HepG2 (cell line): Measurements from ENCODE around the gene EPB41L3. TPM values are rescaled to one million over a fixed set of nuclear protein-coding genes. Genes with fewer than 3 reads are reported as not detected.

Source experiments
- ATAC-seq: fragments of 200-7000 bp; cut with Tn5 transposase; 3 replicates; pipeline ENCODE4 v1.9.1; 2020; ENCODE audit warnings: mild to moderate bottlenecking, moderate library complexity
- BruUV-seq: library from RNA; stranded (reverse); fragments of 400-500 nt; replicated peaks from 2 replicates; lab custom pipeline; 2021; lab: Mats Ljungman, UMichigan
- CTCF ChIA-PET: fragments of 300-600 bp; formaldehyde crosslinking; extraction: SDS; loops from one replicate; lab custom pipeline; 2021; ENCODE audit warnings: low total read pairs, inconsistent platforms, low intra/inter-chr PET ratio; lab: Yijun Ruan, JAX
- POLR2A ChIA-PET: fragments of 350-600 bp; sonication (Branson Sonifier 250); formaldehyde crosslinking; loops from one replicate; lab custom pipeline; 2020; ENCODE audit warnings: antibody characterized with exemption, inconsistent platforms; lab: Yijun Ruan, JAX
- DNase-seq: peaks from one replicate; pipeline ENCODE4 v3.0.0-alpha.2; 2015; ENCODE audit warnings: low spot score
- FAIRE-seq: peaks from 3 replicates; lab custom pipeline; 2011; peaks lifted over from hg19 to GRCh38; lab: Jason Lieb, UNC
- H2AFZ ChIP-seq: one replicate; pipeline ENCODE4 v1.6.1; 2011; ENCODE audit warnings: low read length, inconsistent platforms
- H3K27ac ChIP-seq: fragments of 300-600 bp; 3 replicates; pipeline ENCODE4 v1.8.0; 2011; ENCODE audit warnings: mixed run types, mild to moderate bottlenecking, mixed read lengths, low read length, inconsistent platforms; ENCODE audit not compliant: insufficient read depth; ENCODE audit errors: extremely low read length
- H3K27me3 ChIP-seq, 2 experiments: fragments of 200-600 bp in 1 of 2; 2 replicates in 1 of 2; 3 replicates in 1 of 2; pipeline versions ENCODE4 v1.6.0 to v1.8.0; 2011; ENCODE audit warnings: low read length in 2 of 2, mild to moderate bottlenecking in 2 of 2, moderate library complexity in 2 of 2, inconsistent platforms in 1 of 2; ENCODE audit not compliant: insufficient read depth in 2 of 2, control insufficient read depth in 1 of 2
- H3K36me3 ChIP-seq, 2 experiments: fragments of 200-600 bp in 1 of 2; replicated peaks in 1 of 2; 2 replicates in 1 of 2; 3 replicates in 1 of 2; pipeline versions ENCODE4 v1.5.1 to v1.8.0; 2011; ENCODE audit warnings: low read length in 2 of 2, inconsistent platforms in 1 of 2; ENCODE audit not compliant: insufficient read depth in 2 of 2, control insufficient read depth in 1 of 2
- H3K4me1 ChIP-seq: 2 replicates; pipeline ENCODE4 v1.5.1; 2012; ENCODE audit warnings: low read length, inconsistent platforms; ENCODE audit not compliant: insufficient read depth
- H3K4me2 ChIP-seq: 2 replicates; pipeline ENCODE4 v1.6.0; 2011; ENCODE audit warnings: low read depth, low read length, inconsistent platforms
- H3K4me3 ChIP-seq, 3 experiments: fragments of 200-600 bp in 1 of 3; sonication (generic), shearing (Covaris generic) in 1 of 3; replicated peaks in 1 of 3; 2 replicates each; pipeline ENCODE4 v1.5.1; 2011 to 2016; ENCODE audit warnings: low read length in 3 of 3, inconsistent platforms in 2 of 3, low read depth in 2 of 3, mild to moderate bottlenecking in 2 of 3, control low read depth in 1 of 3, mixed read lengths in 1 of 3; ENCODE audit not compliant: insufficient read depth in 1 of 3
- H3K79me2 ChIP-seq: one replicate; pipeline ENCODE4 v1.6.1; 2011; ENCODE audit warnings: low read length, inconsistent platforms; ENCODE audit not compliant: insufficient read depth
- H3K9ac ChIP-seq: 2 replicates; pipeline ENCODE4 v1.6.0; 2011; ENCODE audit warnings: mild to moderate bottlenecking, low read depth, low read length, inconsistent platforms; ENCODE audit not compliant: insufficient read depth
- H3K9me3 ChIP-seq: 2 replicates; pipeline ENCODE4 v1.5.1; 2012; ENCODE audit warnings: mild to moderate bottlenecking, low read length
- H4K20me1 ChIP-seq: 2 replicates; pipeline ENCODE4 v1.6.0; 2011; ENCODE audit warnings: inconsistent platforms, mild to moderate bottlenecking, low read length, moderate library complexity; ENCODE audit not compliant: insufficient read depth
- CHD2 ChIP-seq: IDR thresholded peaks from 2 replicates; pipeline ENCODE4 v1.6.1; 2011; ENCODE audit warnings: low read depth, low read length, improper control_type of control experiment
- FOXC1 ChIP-seq: sonication (generic); formaldehyde crosslinking; IDR thresholded peaks from 2 replicates; pipeline ENCODE4 v1.8.0; 2022; ENCODE audit warnings: mild to moderate bottlenecking, missing genetic modification reagents, borderline replicate concordance
- HDAC6 ChIP-seq: fragments of 200-600 bp; sonication (generic); IDR thresholded peaks from 2 replicates; pipeline ENCODE4 v1.7.0; 2017; ENCODE audit warnings: mild to moderate bottlenecking, antibody characterized with exemption, low read length, low read depth
- NR3C1 ChIP-seq: sonication (generic); formaldehyde crosslinking; IDR thresholded peaks from 2 replicates; pipeline ENCODE4 v1.4.0; 2020; ENCODE audit warnings: missing genetic modification reagents
- PCBP1 ChIP-seq: fragments of 200-400 bp; formaldehyde crosslinking; IDR thresholded peaks from 2 replicates; pipeline ENCODE4 v1.6.1; 2017; ENCODE audit warnings: mild to moderate bottlenecking, low read depth, low read length, borderline replicate concordance
- SNRNP70 ChIP-seq: fragments of 200-400 bp; formaldehyde crosslinking; IDR thresholded peaks from 2 replicates; pipeline ENCODE4 v1.6.1; 2017; ENCODE audit warnings: mild to moderate bottlenecking, low read depth, low read length, moderate library complexity
- TCF12 ChIP-seq, 2 experiments: fragments of 450-650 bp in 1 of 2; sonication (generic) in 1 of 2; formaldehyde crosslinking in 1 of 2; IDR thresholded peaks; 2 replicates each; pipeline versions ENCODE4 v1.6.1 to v1.8.0; 2017 to 2022; ENCODE audit warnings: antibody characterized with exemption in 1 of 2, mild to moderate bottlenecking in 1 of 2, missing genetic modification reagents in 1 of 2, moderate library complexity in 1 of 2
- ZNF224 ChIP-seq: sonication (generic); formaldehyde crosslinking; IDR thresholded peaks from 2 replicates; pipeline ENCODE4 v1.5.0; 2020; ENCODE audit warnings: mild to moderate bottlenecking, missing genetic modification reagents
- ZNF234 ChIP-seq: sonication (generic); formaldehyde crosslinking; conservative IDR thresholded peaks from 2 replicates; pipeline ENCODE4 v1.5.1; 2020; ENCODE audit warnings: mild to moderate bottlenecking, missing genetic modification reagents
- ZNF547 ChIP-seq: sonication (generic); formaldehyde crosslinking; IDR thresholded peaks from 2 replicates; pipeline ENCODE4 v1.5.1; 2020; ENCODE audit warnings: mild to moderate bottlenecking, missing genetic modification reagents
- ZNF556 ChIP-seq: sonication (generic); formaldehyde crosslinking; IDR thresholded peaks from 2 replicates; pipeline ENCODE4 v1.4.0; 2020; ENCODE audit warnings: mild to moderate bottlenecking, missing genetic modification reagents, borderline replicate concordance
- ZNF788 ChIP-seq: sonication (generic); formaldehyde crosslinking; IDR thresholded peaks from 2 replicates; pipeline ENCODE4 v1.5.0; 2020; ENCODE audit warnings: mild to moderate bottlenecking, missing genetic modification reagents, borderline replicate concordance
- ZNF891 ChIP-seq: sonication (generic); formaldehyde crosslinking; IDR thresholded peaks from 2 replicates; pipeline ENCODE4 v1.5.0; 2020; ENCODE audit warnings: mild to moderate bottlenecking, missing genetic modification reagents
- WGBS: methylation state at CpG from one replicate; pipeline ENCODE4 v1.1.6; 2017; ENCODE audit warnings: low lambda C conversion rate; 5-methylcytosine and 5-hydroxymethylcytosine counted together
- in situ Hi-C: cut with HindIII; loops from 2 replicates; pipeline ENCODE4 v1.10.0; 2017; ENCODE audit warnings: low pct_unique_long_range_greater_than_20kb; ENCODE audit not compliant: extremely low pct_ligation_motif_present
- intact Hi-C: fragments of 100-400 bp; cut with micrococcal nuclease; formaldehyde crosslinking; loops from one replicate; pipeline ENCODE4 v1.10.0; 2022; ENCODE audit not compliant: unreplicated experiment
- polyA plus RNA-seq, 8 experiments: library from polyadenylated mRNA; depleted of rRNA in 3 of 8; stranded (reverse) in 7 of 8; unstranded in 1 of 8; fragments of >200 nt; fragmentation: Illumina TruSeq in 4 of 8; extraction: Trizol in 4 of 8; gene quantifications; 2 replicates each; pipeline versions ENCODE4 v1.2.1 to v1.2.3, GENCODE V29; 2011 to 2016; ENCODE audit warnings: low read depth in 4 of 8, missing spikeins in 1 of 8, mixed read lengths in 1 of 8; ENCODE audit not compliant: insufficient read depth in 1 of 8
- total RNA-seq, 5 experiments: library from RNA; depleted of rRNA; stranded (reverse); fragments of >200 nt; fragmentation: Illumina TruSeq; extraction: Trizol; gene quantifications; 2 replicates each; pipeline ENCODE4 v1.2.3, GENCODE V29; 2016; ENCODE audit warnings: low read depth in 1 of 5
- TF ChIP-seq, protein P1 (sequence below): sonication (generic); formaldehyde crosslinking; IDR thresholded peaks from 2 replicates; pipeline ENCODE4 v1.5.0; 2020; ENCODE audit warnings: missing genetic modification reagents, mild to moderate bottlenecking, borderline replicate concordance
- TF ChIP-seq, protein P2 (sequence below): sonication (generic); formaldehyde crosslinking; IDR thresholded peaks from 2 replicates; pipeline ENCODE4 v1.8.1; 2022; ENCODE audit warnings: mild to moderate bottlenecking, missing genetic modification reagents

The EPB41L3 gene
- total and polyA plus RNA-seq, 2 of the 13 experiments (the other 11 are each of a cell fraction or from before 2014, with no cell fraction given), result not detected

DNA sequence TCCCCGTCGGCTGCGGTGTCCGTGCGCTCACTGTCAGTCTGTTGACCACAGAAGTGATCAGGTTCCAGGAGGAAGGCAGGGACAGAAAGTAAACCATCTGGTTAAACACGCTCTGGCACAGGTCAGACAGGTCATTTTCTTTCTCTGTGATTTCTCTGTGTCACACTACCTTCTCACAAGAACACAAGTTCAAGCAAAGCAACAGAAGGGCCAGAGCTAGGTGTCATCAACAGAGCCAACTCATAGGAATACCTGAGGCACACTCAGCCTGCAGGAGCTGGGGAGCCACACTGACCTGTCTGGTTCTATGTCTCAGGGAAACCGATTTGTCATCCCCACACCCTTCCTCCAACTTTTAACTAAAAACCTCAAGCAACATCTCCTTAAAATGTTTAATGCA, 133.2 kb downstream of the EPB41L3 start:
- H3K4me2 ChIP-seq, result no peak overlapping the region
- TF ChIP-seq ZNF788 (CRISPR knock-in tag) (no peak), ZNF547 (no peak), SNRNP70 (no peak), ZNF891 (no peak), HDAC6 (no peak), FOXC1 (no peak), PCBP1 (no peak), TCF12 (IDR thresholded peaks at IDR 0.05) (no peak), TCF12 (CRISPR knock-in tag; IDR thresholded peaks at IDR 0.05) (no peak), NR3C1 (CRISPR knock-in tag) (no peak), CHD2 (no peak), ZNF234 (CRISPR knock-in tag) (no peak), ZNF556 (CRISPR knock-in tag) (no peak), ZNF224 (CRISPR knock-in tag) (no peak)
- TF ChIP-seq, protein P1, sequence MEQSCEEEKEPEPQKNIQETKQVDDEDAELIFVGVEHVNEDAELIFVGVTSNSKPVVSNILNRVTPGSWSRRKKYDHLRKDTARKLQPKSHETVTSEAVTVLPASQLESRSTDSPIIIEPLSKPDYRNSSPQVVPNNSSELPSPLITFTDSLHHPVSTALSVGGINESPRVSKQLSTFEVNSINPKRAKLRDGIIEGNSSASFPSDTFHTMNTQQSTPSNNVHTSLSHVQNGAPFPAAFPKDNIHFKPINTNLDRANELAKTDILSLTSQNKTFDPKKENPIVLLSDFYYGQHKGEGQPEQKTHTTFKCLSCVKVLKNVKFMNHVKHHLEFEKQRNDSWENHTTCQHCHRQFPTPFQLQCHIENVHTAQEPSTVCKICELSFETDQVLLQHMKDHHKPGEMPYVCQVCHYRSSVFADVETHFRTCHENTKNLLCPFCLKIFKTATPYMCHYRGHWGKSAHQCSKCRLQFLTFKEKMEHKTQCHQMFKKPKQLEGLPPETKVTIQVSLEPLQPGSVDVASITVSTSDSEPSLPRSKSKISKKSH (CRISPR knock-in tag), result no peak
- TF ChIP-seq, protein P2, sequence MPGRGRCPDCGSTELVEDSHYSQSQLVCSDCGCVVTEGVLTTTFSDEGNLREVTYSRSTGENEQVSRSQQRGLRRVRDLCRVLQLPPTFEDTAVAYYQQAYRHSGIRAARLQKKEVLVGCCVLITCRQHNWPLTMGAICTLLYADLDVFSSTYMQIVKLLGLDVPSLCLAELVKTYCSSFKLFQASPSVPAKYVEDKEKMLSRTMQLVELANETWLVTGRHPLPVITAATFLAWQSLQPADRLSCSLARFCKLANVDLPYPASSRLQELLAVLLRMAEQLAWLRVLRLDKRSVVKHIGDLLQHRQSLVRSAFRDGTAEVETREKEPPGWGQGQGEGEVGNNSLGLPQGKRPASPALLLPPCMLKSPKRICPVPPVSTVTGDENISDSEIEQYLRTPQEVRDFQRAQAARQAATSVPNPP, result no peak
- 29% methylated on average over 6 of the region's 7 CpGs for WGBS
- intact Hi-C loops, result loop anchor here (5.0 kb wide), 1 partner anchor 173 kb away; no protein-coding TSS in a partner anchor
- in situ Hi-C loops, result no loop called here
- no TSS peak for BruUV-seq
- H3K4me1 ChIP-seq, result no peaks in the 10 kb centered on the region
- FAIRE-seq (no peak), ATAC-seq (no peak), DNase-seq (no peak)
- H2AFZ ChIP-seq, result no peak overlapping the region
- H3K4me3 ChIP-seq, result no peak overlapping the region
- H4K20me1 ChIP-seq, result no peaks in the 10 kb centered on the region
- peaks cover 0 to 8% of the 10 kb centered on the region in 2 experiments; a peak in 2 of 5 replicates for H3K27me3 ChIP-seq
- H3K27ac ChIP-seq, result no peak overlapping the region
- no peaks in the 10 kb centered on the region for H3K9me3 ChIP-seq
- H3K79me2 ChIP-seq, result no peaks in the 10 kb centered on the region
- H3K9ac ChIP-seq, result no peak overlapping the region
- POLR2A ChIA-PET, result no interaction called here
- CTCF ChIA-PET, result no interaction called here
- H3K36me3 ChIP-seq, result no peaks in the 10 kb centered on the region
